Sigmoid colon (tissue), 3 donors: Measurements from ENCODE around the gene RBM15.

ENCODE experiments used
- POLR2A ChIP-seq, 2 donors: fragments of 450-650 bp; IDR thresholded peaks; one replicate each; pipeline ENCODE4 v1.6.1; 2016; ENCODE audit warnings: antibody characterized with exemption in 2 of 2, mild to moderate bottlenecking in 2 of 2, moderate library complexity in 2 of 2
- TF ChIP-seq, protein P1 (sequence below), 4 experiments: fragments of 450-650 bp in 3 of 4; fragments of 200-600 bp in 1 of 4; IDR thresholded peaks; one replicate each; pipeline ENCODE4 v1.5.1; 2016 to 2019; ENCODE audit warnings: antibody characterized with exemption in 4 of 4, mild to moderate bottlenecking in 3 of 4, moderate library complexity in 2 of 4

DNA sequence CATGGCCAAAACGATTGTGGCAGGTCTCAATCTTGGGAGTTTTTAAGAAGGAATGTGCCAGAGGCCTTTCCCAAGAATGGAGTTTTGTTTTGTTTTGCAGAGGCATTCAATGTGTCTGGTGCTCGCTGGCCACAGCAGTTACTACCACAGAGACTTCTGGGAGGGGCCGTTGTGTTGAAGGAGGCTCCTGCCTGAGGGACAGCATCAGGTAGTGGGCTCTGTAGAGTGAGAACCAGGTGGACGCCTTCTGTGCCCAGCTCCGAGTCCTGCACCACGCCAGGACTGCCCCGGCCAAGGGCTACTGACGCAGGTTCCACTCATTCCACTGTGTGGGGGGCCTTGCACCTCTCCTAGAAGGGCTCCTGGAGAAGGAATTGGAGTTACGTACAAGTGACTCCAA is 44.9 kb upstream of the RBM15 start:
- no peak for TF ChIP-seq POLR2A (IDR thresholded peaks at IDR 0.05)
- TF ChIP-seq, protein P1, sequence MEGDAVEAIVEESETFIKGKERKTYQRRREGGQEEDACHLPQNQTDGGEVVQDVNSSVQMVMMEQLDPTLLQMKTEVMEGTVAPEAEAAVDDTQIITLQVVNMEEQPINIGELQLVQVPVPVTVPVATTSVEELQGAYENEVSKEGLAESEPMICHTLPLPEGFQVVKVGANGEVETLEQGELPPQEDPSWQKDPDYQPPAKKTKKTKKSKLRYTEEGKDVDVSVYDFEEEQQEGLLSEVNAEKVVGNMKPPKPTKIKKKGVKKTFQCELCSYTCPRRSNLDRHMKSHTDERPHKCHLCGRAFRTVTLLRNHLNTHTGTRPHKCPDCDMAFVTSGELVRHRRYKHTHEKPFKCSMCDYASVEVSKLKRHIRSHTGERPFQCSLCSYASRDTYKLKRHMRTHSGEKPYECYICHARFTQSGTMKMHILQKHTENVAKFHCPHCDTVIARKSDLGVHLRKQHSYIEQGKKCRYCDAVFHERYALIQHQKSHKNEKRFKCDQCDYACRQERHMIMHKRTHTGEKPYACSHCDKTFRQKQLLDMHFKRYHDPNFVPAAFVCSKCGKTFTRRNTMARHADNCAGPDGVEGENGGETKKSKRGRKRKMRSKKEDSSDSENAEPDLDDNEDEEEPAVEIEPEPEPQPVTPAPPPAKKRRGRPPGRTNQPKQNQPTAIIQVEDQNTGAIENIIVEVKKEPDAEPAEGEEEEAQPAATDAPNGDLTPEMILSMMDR (IDR thresholded peaks at IDR 0.05) = no peak
